Motor neuron (in vitro differentiated cells): ENCODE measurements around the gene KLK8. TPM values are rescaled to one million over a fixed set of nuclear protein-coding genes. Genes with fewer than 3 reads are reported as not detected.
A peak's percentile ranks its signal among the peaks of the same experiment; 100 is the strongest.
"Not testable (repeated sequence)": the region's sequence is repeated elsewhere in the genome, so short reads cannot be mapped to it uniquely, and the experiment has no call there.

Experiments
- ATAC-seq, 8 experiments: fragments of 200-7000 bp; cut with Tn5 transposase; replicated peaks in 6 of 8; 2 replicates each; pipeline ENCODE4 v1.8.0; 2021; ENCODE audit warnings: mild to moderate bottlenecking in 8 of 8, moderate library complexity in 8 of 8
- H3K27ac ChIP-seq, 2 donors: fragments of 250-450 bp; sonication (Bioruptor Pico); 2 replicates each; pipeline ENCODE4 v1.9.0; 2021; ENCODE audit warnings: antibody characterized with exemption in 2 of 2, mild to moderate bottlenecking in 2 of 2, moderate library complexity in 1 of 2
- H3K4me1 ChIP-seq, 2 donors: fragments of 250-450 bp; sonication (Bioruptor Pico); replicated peaks in 1 of 2; 2 replicates each; pipeline ENCODE4 v1.6.1; 2021; ENCODE audit warnings: antibody characterized with exemption in 2 of 2, mild to moderate bottlenecking in 2 of 2, moderate library complexity in 1 of 2
- H3K4me3 ChIP-seq, 5 donors: fragments of 250-450 bp; sonication (Bioruptor Pico); 2 replicates each; pipeline ENCODE4 v1.9.0; 2021; ENCODE audit warnings: antibody characterized with exemption in 5 of 5, mild to moderate bottlenecking in 5 of 5, moderate library complexity in 4 of 5
- WGBS, 10 experiments: fragments of 450-650 bp; shearing (Covaris generic); methylation state at CpG; one replicate each; pipeline ENCODE4 v1.0.0; 2022; 5-methylcytosine and 5-hydroxymethylcytosine counted together
- in situ Hi-C, 9 experiments: fragments of 400-800 bp; cut with MboI; loops; one replicate each; pipeline ENCODE4 v1.15.0; 2021; ENCODE audit warnings: low sequenced_read_pairs in 9 of 9, low pct_unique_long_range_greater_than_20kb in 2 of 9; ENCODE audit not compliant: unreplicated experiment in 9 of 9
- total RNA-seq, 8 experiments: library from RNA; unstranded; fragments of 300-600 nt; gene quantifications; 2 replicates each; pipeline versions ENCODE4 v1.2.3 to v1.2.4, GENCODE V29; 2022

KLK8 gene
- total RNA-seq, 8 experiments from 2014 or later, result not detected

DNA sequence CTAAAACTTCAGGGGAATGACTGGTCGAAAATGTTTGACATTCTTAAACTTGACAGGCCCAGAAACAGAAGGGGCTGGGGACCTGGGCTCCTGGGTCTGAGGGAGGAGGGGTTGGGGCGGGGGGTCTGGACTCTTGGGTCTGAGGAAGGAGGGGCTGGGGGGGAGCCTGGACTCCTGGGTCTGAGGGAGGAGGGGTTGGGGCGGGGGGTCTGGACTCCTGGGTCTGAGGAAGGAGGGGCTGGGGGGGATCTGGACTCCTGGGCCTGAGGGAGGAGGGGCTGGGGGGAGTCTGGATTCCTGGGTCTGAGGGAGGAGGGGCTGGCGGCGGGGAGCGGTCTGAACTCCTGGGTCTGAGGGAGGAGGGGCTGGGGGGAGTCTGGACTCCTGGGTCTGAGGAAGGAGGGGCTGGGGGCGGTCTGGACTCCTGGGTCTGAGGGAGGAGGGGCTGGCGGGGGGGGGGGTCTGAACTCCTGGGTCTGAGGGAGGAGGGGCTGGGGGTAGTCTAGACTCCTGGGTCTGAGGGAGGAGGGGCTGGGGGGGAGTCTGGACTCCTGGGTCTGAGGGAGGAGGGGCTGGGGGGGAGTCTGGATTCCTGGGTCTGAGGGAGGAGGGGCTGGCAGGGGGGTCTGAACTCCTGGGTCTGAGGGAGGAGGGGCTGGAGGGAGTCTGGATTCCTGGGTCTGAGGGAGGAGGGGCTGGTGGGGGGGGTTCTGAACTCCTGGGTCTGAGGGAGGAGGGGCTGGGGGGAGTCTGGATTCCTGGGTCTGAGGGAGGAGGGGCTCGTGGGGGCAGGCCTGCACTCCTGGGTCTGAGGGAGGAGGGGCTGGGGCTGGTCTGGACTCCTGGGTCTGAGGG lies 26.5 kb downstream of the KLK8 start:
- no peak for ATAC-seq
- Histone ChIP-seq H3K4me1 (no peaks in the 10 kb centered on the region), H3K27ac (no peak overlapping the region), H3K4me3 (no peak overlapping the region)
- in situ Hi-C loops, result no loop called here
- WGBS, 10 experiments, result 0 to 40% (median 33%) methylated on average over 1 of the region's 9 CpGs; no CpG with 5 or more reads in 7 of the 10 experiments

DNA sequence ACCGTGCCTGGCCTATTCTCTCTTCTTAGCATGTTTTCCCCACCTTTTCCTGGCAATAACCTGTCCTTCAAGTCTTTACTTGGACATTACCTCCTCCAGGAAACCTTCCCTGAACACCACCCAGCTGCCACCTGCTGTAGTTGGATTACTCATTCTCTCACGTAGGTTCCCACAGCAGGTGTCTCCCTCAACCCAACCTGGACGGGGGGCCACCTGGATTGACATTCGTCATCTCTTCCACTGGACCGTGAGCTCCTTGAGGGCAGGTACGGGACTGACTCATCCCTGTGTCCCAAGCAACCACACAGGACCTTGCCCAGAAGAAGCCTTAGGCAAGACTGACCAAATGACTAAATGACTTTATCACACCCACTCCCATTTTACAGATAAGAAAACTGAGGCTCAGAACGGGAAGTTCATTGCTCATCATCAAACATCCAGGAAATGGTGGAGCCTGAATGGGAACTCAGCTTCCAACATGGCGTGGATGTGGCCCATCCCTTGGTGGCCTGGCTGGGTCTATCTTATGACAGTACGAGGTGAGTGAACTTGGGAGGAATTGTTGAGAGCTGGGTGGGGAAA lies 28.5 kb downstream of the KLK8 start:
- Histone ChIP-seq H3K4me1 (no peaks in the 10 kb centered on the region), H3K27ac (no peak overlapping the region), H3K4me3 (no peak overlapping the region)
- in situ Hi-C loops, result no loop called here
- 17 to 80% (median 60%) methylated on average over 1 to 7 of the region's 9 CpGs; no CpG with 5 or more reads in 2 of the 10 experiments for whole genome bisulfite sequencing, 10 experiments
- ATAC-seq, result no peak

DNA sequence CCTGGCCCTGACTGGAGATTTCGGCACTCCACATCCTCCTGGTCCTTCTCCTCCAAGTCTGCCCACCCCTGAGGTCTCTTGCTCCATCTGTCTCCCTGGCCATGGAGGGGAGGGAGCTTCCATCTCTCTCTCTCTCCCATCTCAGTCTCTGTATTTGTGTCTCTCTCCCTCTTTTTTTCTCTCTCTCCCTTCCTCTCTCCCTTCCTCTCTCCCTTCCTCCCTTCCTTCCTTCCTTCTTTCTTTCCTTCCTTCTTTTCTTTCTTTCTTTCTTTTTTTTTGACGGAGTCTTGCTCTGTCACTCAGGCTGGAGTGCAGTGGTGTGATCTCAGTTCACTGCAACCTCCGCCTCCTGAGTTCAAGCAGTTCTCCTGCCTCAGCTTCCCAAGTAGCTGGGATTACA lies 31.6 kb downstream of the KLK8 start:
- H3K27ac ChIP-seq, H3K4me3 ChIP-seq, ATAC-seq, H3K4me1 ChIP-seq, in situ Hi-C loops: not testable (repeated sequence)
- 17 to 84% (median 45%) methylated on average over 1 to 3 of the region's 3 CpGs; no CpG with 5 or more reads in 3 of the 10 experiments for WGBS, 10 experiments

DNA sequence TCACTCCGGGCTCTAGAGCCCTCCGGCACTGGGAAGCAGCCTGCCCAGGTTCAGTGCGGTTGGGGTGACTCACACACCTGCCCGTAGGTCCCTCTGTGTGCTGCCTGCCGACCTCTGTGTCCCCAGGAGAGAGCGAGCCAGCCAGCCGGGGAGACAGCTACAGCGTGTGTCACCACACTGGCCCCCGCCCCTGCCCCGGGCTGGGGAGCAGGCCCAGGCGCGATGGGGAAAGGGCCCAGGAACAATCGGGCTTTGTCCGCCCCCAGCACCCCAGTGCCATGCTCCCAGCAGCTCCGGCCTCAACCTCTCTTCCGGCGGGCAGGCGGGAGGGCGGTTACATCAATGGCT lies 32.0 kb downstream of the KLK8 start, which contains the start of gene KLK6:
Gene KLK6, minus strand, starts transcription at position 179 of the 348 bp plus-strand sequence. CDS start 1,487 bp downstream, outside the sequence.
- in situ Hi-C loops, result no loop called here
- ATAC-seq, result no peak
- 27 to 86% (median 60%) methylated on average over 1 to 4 of the region's 19 CpGs; no CpG with 5 or more reads in 6 of the 10 experiments for WGBS, 10 experiments
- no peak within 1 kb of the TSS for H3K27ac ChIP-seq
- no peaks in the 10 kb centered on the region for H3K4me1 ChIP-seq
- no peak within 1 kb of the TSS for H3K4me3 ChIP-seq

DNA sequence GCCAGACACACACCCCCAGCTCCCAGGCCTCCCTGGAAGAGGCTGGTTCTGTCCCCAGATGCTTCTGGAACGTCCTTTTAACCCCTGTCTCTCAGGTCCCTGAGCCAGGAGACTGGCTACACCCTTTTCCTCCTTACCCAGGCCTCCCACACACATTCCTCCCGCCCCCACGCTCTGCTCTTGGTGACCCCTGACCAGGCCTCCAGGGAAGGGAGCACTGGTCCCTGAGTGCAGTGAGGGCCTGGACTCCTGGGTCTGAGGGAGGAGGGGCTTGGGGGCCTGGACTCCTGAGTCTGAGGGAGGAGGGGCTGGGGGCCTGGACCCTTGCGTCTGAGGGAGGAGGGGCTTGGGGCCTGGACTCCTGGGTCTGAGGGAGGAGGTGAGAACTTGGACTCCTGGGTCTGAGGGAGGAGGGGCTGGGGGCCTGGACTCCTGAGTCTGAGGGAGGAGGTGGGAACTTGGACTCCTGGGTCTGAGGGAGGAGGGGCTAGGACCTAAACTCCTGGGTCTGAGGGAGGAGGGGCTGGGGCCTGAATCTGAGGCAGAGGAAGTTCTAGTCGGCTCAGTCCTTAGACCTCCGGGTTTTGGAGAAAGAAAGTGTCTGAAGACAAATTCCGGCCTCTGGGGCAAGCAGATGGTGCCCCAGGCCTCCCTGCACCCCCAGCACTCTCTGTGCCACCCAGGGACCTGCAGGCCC lies 32.5 kb downstream of the KLK8 start:
- ATAC-seq, result peak in 1 of 8 experiments; percentile 44
- no peak overlapping the region for H3K4me3 ChIP-seq
- in situ Hi-C loops, result no loop called here
- WGBS, 10 experiments, result 0 to 92% methylated on average over 1 to 2 of the region's 7 CpGs; no CpG with 5 or more reads in 8 of the 10 experiments
- no peaks in the 10 kb centered on the region for H3K4me1 ChIP-seq
- no peak overlapping the region for H3K27ac ChIP-seq

DNA sequence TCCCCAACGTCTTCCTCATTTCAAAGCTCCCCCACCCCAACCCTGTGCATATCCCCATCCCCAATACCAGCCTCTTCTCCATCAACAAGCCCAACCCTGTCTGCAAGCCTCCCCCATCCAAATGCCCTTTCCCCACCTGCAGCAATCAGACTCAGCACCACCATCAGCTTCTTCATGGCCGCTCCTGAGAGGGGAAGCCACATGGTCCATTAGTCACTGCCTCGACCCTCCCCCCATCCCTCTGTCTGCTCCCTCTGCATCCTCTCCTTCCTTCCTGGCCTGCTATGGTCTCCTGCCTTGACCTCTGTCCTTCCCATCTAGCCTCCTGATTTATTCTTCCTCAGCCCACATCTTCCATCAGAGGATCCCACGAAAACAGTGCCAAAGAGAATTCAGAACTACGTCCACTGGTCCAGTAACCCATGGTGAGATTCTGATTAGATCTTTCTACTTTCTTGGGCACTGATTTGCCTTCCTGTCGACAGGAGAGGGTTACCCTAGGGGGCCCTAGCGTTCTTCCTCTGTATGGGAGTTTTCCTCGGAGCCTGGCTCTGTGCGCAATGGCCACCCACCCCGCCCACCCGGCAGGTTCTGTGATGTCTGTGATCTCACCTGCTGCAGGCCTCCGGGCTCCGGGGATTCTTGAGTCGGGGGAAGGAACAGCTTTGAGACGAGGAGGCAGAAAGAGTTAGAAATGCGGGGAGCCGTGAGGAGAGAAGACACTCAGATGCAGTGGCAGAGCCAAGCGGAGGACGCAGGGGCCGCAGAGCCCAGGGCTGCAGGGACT lies 33.3 kb downstream of the KLK8 start:
- 13 to 90% (median 76%) methylated on average over 2 to 3 of the region's 20 CpGs; no CpG with 5 or more reads in 6 of the 10 experiments for WGBS, 10 experiments
- no peaks in the 10 kb centered on the region for H3K4me1 ChIP-seq
- in situ Hi-C loops, result no loop called here
- ATAC-seq, result peak in 1 of 8 experiments; percentile 24
- H3K27ac ChIP-seq, result no peak overlapping the region
- H3K4me3 ChIP-seq, result no peak overlapping the region

DNA sequence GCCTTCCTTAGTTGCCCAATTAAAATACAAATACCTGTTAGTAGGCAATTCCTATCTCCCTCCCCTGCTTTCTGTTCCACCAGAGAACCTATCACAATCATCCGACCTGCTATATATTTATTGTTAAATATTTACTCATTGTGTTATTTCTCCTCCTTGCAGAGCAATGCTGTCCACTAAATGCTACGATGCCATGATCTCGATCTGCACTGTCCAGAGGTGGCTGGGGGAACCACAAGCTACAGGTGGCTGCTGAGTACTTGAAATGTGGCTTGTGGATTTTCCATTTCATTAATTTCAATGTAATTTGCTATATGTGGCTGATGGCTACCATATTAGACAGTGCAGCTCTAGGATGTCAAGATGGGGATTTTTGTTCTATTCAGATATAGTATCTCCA lies 37.1 kb downstream of the KLK8 start:
- 0 to 100% (median 51%) methylated on average over 1 of the region's 3 CpGs for WGBS, 10 experiments
- in situ Hi-C loops, result no loop called here
- no peaks in the 10 kb centered on the region for H3K4me1 ChIP-seq
- no peak overlapping the region for H3K4me3 ChIP-seq
- no peak overlapping the region for H3K27ac ChIP-seq
- ATAC-seq, result no peak

DNA sequence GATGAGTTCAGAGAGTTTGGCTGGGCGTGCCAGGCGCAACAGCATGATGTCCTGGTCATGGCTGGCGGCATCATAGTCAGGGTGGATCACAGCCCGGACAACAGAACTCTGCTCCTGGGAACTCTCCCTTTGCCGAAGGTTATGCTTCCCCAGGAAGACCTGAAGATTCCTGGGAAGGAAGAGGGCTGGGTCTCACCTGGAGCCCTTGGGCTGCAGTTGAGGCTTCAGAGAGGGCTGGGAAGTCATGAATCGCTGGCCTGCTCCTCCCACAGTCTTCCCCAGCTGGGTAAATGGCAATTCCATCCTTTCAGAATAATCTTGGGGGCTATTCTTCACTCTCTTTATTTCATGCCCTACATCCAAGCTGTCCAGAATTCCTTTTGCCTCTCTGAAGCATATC lies 38.0 kb downstream of the KLK8 start:
- WGBS, 10 experiments, result 0 to 100% (median 7%) methylated on average over 1 to 6 of the region's 6 CpGs; no CpG with 5 or more reads in 5 of the 10 experiments
- Histone ChIP-seq H3K4me1 (no peaks in the 10 kb centered on the region), H3K27ac (no peak overlapping the region), H3K4me3 (no peak overlapping the region)
- in situ Hi-C loops, result no loop called here
- no peak for ATAC-seq

DNA sequence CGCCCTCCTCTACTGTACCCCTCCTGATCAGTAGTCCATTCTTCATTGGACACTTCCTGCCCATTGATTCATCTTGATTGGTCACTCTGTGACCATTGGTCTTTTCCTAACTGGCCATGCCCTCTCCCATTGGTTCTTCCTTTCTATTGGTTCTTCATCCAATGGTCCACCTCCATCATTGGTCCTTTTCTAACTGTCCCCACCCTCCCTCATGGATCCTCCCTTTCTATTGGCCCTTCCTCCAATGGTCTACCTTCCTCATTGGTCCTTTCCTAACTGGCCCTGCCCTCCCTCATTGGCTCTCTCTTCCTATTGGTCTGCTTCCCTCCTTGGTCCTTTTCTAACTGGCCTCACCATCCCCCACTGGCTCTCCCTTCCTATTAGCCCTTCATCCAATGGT lies 39.2 kb downstream of the KLK8 start:
- Histone ChIP-seq H3K4me3 (no peak overlapping the region), H3K4me1 (no peaks in the 10 kb centered on the region), H3K27ac (no peak overlapping the region)
- 0 to 91% (median 45%) methylated on average over 1 of the region's 1 CpG; no CpG with 5 or more reads in 2 of the 10 experiments for whole genome bisulfite sequencing, 10 experiments
- no peak for ATAC-seq
- in situ Hi-C loops, result no loop called here

DNA sequence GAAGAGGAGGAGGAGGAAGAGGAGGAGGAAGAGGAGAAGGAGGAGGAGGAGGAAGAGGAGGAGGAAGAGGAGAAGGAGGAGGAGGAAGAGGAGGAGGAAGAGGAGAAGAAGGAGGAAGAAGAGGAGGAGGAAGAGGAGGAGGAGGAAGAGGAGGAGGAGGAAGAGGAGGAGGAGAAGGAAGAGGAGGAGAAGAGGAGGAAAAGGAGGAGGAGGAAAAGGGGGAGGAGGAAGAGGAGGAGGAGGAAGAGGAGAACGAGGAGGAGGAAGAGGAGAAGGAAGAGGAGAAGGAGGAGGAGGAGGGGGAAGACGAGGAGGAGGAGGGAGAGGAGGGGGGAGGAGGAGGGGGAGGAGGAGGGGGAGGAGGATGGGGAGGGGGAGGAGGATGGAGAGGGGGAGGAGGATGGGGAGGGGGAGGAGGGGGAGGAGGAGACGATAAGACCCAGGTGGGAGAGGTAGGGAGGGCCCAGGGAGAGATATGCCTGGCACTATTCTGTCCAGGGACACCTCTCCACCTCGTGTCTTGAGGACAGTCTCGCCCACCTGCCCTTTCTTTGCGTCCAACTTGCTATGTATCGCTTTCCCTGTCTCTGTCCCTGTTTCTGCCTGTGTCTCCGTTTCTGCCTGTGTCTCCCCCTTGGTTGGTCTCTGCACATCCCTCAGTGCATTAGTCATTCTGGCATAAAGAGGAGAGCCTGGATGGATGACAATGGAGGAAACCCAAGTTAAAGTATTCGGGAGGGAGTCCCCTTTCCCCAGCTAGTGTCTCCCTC lies 41.5 kb downstream of the KLK8 start:
- no peak for ATAC-seq
- Histone ChIP-seq H3K4me1 (no peaks in the 10 kb centered on the region), H3K27ac (no peak overlapping the region), H3K4me3 (no peak overlapping the region)
- in situ Hi-C loops, result no loop called here
- 17 to 100% (median 50%) methylated on average over 1 to 2 of the region's 9 CpGs; no CpG with 5 or more reads in 6 of the 10 experiments for WGBS, 10 experiments

DNA sequence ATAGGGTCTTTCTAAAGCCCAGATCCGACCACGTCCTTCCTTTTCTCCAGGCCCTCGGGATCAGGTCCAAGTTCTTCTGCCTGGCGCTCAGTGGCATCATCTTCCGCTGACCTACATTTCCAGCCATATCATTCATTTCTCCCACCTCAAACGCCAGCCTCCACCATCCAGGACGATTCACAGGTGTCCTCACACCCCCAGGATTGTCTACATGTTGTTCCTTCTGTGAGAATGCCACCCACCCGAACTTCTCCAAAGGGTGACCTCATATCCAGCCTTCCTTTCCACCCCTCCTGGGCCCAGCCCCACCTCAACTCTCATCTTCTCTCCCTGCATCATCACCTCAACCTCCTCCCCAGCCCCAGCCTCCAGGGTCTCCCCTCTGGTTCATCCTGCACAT lies 43.8 kb downstream of the KLK8 start:
- H3K27ac ChIP-seq, result no peak overlapping the region
- in situ Hi-C loops, result no loop called here
- WGBS, 10 experiments, result 0 to 60% (median 33%) methylated on average over 1 to 7 of the region's 8 CpGs; no CpG with 5 or more reads in 3 of the 10 experiments
- no peaks in the 10 kb centered on the region for H3K4me1 ChIP-seq
- ATAC-seq, result no peak
- no peak overlapping the region for H3K4me3 ChIP-seq

DNA sequence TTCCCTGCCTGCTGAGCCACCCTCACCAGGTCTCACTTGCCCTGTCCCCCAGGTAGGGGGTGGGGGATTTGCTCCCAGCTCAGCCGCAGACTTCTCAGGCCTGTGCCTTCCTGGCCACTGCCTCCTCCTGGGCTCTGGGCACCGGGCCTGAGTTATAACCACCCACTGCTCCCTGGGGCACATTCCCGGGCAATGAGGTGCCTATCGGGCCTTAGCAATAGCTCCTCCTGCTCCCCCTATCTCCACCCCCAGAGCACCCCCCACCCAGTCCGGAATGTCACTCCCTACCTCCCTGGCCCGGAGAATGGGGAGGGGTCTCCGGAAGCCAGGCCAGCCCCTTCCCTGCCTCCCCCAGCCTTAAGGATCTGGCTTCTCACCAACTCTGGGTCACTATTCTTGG lies 48.5 kb downstream of the KLK8 start, which contains the start of gene KLK5:
Gene KLK5, minus strand, starts transcription at position 129 of the 400 bp plus-strand sequence. CDS start 381 bp downstream, outside the sequence.
- in situ Hi-C loops, result no loop called here
- H3K27ac ChIP-seq, result no peak within 1 kb of the TSS
- H3K4me1 ChIP-seq, result no peaks in the 10 kb centered on the region
- ATAC-seq, result no peak
- WGBS, 10 experiments, result no CpG with 5 or more reads among the region's 7 CpGs
- no peak within 1 kb of the TSS for H3K4me3 ChIP-seq
